HUDEP-2 (cell line): ENCODE results near the gene UBR1.
A peak's percentile ranks its signal among the peaks of the same experiment; 100 is the strongest.

ENCODE experiments used
- DNase-seq, 76 experiments: peaks; one replicate each; lab custom pipeline; 2025; ENCODE audit not compliant: unreplicated experiment in 76 of 76; lab: John Stamatoyannopoulos, UW

Gene UBR1

DNA sequence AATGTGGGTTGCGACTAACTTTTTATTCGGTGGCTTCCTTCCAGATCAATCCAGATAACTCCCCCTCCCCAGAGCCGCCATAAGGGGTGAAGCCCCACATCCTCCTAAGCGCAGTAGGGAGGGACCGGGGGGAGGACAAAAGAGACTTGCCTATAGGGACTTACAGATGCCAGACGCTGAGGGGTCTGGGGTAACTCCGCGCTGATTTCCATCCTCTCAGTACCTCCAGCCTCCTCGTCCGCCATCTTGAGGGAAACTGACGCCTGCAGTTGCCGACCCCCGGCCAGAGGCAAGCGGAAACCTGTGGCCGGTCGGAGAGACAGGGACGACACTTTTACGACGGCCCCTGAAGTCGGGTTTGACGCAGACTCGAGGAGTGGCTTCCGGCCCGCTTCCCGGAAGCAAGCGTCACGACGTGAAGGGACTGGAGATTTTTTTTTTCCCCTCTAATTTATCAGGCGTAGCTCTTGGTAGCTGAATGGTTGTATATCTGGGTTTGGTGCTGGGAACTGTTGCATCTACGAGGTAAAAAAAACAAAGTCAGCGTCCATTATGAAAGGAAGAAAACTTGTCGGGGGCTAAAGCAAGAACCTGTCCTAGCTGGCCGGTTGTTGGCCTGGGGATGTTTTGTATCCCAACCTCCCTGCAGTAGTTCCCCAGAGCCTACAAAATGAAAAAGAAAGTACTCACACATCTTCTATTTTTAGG lies at the start of gene UBR1:
Gene UBR1, minus strand, starts transcription at position 261 of the 708 bp plus-strand sequence. Its CDS starts 16 bp downstream, at position 245.
- DNase-seq: peak; percentile 12 to 88 (median 78)

DNA sequence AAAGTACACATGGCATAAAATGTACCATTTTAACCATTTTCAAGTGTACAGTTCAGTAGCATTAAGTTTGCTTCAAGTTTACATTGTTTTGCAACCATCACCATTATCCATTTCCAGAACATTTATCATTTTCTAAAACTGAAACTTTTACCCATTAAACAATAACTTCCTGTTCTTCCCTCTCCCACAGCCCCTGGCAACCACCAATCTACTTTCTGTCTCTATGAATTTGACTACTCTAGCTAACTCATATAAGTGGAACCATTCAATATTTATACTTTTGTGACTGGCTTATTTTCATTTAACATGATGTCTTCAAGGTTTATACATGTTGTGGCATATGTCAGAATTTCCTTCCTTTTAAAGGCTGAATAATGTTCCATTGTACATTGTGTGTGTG lies 47.4 kb upstream of the UBR1 start:
- DNase-seq: no peak

DNA sequence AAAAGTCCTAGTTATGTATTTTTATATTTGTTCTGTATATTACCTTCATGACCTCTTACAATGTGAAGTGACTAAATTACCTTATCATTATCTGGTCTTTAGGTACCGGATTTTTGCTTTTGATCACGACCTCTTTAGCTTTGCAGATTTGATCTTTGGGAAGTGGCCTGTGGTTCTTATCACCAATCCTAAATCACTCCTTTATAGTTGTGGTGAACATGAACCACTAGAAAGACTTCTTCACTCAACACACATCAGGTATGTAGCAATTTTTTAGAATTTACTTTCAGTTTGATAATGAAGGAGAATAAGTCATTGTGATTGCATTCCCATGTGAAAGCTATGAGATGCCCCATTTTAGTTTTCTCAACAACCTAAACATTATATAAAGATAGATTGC lies 45.9 kb upstream of the UBR1 start:
- no peak for DNase-seq

DNA sequence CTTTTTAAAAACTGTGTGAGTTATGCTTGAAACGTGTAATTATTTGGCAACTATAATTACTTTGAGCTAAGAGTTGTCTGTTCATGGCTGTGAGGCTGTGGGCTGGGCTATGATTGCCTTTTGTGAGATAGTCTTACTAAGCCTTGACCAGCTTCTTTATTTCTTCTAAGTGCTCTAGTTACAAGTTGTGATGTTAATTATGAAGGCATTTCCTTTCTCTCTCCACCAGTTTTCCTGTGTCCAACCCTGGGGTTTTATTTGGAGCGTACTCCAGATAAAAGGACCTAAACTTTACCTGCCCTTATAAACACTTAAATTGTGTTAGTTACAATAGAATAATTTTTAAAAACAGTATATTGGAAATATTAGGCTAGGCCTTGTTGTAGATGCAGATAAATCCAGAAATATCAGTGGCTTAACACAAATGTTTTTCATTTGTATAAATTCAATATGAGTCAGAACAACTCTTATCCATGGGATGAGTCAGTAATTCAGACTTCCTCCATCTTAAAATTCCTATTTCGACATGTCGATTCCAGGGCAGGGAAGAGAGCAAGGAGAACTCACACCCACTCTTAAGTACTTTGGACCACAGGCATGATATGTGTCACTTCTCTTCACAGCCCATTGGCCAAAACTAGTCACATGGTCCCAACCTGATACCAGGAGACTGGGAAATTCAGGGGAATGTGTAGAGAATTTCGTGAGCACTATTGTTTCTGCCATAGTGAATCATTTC lies 44.5 kb upstream of the UBR1 start:
- DNase-seq: no peak

DNA sequence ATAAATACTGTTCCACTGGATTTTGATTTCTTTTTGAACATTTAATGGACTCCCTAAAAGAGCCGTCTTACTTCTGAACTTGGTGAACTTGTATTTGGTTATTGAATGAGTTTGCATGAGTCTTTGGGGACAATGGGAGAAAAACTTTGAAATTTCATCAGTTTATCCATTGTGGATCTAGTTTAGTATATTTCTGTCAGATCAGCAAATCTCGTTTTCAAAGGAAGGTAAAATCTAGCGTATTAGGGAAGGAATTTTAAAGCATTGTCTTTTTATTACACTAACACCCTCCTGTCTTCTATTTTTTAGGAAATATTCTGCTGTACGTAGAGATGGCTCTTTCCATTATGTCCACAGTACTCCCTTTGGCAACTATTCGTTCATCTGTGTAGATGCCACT lies 40.3 kb upstream of the UBR1 start:
- no peak for DNase-seq

DNA sequence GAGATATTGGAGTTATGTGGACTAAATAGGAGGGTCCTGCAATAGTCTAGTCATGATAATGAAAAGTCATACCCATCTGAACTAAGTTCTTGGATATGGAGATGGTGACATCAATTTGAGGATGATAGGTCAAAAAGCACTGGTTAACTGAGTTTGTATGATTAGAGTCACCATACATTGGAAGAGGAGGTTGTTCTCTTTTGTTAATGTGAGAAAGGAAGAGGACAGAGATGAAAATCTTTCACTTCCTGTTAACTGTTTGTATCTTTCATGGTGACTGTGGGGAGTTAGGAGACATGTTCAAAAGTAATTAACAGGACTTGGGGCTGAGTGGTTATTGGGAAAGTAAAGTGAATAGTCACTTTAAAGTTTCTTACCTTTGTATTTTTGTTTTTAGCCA lies 38.7 kb upstream of the UBR1 start:
- no peak for DNase-seq

DNA sequence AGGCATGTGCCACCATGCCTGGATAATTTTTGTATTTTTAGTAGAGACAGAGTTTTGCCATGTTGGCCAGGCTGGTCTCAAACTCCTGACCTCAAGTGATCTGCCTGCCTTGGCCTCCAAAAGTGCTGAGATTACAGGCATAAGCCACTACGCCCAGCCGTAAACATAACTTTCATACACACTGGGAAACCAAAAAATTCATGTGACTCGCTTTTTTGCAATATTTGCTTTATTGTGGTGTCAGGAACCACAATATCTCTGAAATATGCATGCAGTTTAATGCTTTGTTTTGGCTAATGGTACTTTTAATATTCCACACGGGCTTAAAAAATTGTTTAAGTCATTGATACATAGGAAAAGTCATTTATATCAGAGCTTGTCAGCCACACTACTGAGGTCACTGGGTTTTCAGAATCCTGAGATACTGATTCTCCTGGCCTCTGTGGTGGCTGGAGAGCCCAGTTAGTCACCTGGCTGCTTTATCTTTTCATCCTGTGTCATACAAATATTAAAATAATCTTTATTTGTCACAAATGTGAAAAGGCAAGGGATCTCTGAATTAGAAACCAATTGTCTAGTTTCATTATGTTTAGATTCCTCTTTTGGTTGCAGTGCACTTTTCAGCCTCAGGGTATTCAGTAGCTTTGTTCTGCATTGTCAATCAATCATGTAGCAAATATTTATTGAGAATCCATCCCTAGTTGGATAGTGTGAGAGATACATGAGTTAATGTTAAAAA lies 37.5 kb upstream of the UBR1 start:
- no peak for DNase-seq

DNA sequence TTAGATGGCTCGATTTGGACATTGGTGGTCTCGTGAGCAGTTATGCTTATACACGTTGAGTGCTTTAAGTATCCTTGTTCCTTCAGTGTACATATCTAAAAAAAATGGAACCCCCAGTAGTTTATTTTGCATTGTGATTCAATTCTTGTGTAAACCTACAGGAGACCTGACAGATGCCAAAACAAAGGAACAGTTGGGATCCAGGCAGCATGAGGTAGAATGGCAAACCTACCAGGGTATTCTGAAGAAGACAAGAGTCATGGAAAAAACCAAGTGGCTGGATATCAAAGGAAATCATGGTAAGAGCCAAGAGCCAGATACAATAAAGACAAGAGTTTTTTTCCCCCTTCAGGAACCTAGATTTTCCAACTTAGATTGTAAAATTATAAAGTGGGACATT lies 29.5 kb upstream of the UBR1 start:
- no peak for DNase-seq

DNA sequence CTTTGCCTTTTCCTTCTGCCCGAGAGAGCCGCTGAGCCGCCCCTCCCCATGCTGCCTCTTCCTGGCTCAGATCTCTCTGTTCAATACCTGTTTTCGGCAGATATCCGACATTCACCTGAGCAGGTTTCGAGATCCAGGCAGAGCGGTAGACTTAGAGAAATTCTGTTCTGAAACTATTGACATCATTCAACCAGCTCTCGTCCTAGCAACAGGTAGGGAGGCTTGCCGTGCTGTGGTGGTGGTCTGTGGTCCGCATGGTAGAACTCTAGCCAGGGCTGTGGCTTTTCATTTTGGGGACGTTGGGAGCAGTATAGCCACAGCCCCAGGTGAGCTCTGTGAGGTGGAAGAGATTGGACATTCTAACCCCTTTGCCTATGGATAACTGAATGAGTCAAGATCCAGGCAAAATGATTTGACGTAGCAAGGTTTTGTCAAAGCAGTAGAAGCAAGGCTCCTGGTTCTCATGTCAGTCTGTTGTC lies 28.4 kb upstream of the UBR1 start:
- no peak for DNase-seq

DNA sequence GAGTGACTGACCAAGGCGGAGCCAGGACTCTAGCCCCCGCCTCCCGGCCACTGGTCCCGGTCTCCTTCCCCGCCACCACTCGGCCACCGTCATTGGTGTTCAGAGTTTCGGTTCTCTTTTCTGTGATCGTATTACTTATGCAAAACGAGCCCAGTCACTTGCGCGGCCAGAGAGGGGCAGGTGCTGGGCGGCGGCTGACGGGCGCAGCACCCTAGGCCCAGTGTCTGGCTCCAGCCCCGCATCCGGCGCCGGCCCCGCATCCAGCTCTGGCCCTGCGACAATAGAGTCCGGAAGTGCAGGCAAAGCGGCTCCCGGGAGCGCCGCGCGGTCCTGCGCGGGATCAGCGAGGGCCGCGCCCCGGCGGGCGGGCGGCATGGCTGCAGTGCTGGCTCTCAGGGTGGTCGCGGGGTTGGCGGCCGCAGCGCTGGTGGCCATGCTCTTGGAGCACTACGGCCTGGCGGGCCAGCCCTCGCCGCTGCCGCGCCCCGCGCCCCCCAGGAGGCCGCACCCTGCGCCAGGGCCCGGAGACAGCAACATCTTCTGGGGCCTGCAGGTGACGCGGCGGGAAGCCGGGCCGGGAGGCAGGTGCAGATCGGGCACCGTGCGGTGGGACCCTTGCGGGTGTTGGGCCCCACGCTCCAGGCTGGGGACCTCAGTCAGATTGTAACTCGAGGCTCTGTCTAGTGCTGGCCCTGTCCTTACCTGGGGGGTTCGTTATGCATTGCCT lies 27.8 kb upstream of the UBR1 start, which contains the start of gene TMEM62:
Gene TMEM62, plus strand, starts transcription at position 157 of the 727 bp plus-strand sequence. Its CDS starts 217 bp downstream, at position 374.
- DNase-seq: peak in 68 of 76 experiments; percentile 6 to 76 (median 50)

DNA sequence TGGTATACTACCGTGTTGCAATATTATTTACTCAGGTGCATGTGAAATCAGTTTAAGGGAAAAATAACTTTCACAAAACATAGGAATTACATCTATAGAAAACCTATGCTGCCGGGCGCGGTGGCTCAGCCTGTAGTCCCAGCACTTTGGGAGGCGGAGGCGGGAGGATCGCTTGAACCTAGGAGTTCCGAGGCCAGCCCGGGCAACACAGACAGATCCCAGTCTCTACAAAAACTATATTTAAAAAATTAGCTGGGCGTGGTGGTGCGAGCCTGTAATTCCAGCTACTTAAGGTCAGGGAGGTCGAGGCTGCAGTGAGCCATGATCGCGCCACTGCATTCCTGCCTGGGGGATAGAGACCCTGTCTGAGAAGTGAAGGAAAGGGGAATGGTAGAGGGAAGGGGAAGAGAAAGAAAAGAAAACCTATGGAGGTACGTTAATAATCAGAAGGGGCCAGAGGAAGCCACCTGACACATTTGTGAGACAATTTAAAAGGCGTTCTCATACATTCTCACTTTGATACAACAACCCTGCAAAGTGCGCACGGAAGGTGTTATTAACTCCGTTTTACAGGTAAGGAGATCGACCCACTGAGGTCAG lies 27.1 kb upstream of the UBR1 start:
- DNase-seq: peak in 2 of 76 experiments; percentile 20 to 30

DNA sequence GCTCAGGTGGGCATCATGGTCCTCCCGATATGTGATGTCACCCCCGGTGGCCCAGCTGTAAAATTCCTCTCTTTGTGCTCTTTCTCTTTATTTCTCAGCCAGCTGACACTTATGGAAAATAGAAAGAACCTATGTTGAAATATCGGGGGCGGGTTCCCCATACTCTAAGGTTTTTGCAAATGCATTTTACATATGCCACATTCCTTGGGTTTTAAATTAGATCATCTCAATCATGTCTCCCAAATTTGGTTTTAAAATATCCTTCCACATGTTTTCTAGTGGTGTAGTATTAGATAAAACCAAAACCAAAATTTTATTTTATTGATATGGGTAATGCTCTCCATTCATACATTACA lies 23.1 kb upstream of the UBR1 start:
- no peak for DNase-seq

DNA sequence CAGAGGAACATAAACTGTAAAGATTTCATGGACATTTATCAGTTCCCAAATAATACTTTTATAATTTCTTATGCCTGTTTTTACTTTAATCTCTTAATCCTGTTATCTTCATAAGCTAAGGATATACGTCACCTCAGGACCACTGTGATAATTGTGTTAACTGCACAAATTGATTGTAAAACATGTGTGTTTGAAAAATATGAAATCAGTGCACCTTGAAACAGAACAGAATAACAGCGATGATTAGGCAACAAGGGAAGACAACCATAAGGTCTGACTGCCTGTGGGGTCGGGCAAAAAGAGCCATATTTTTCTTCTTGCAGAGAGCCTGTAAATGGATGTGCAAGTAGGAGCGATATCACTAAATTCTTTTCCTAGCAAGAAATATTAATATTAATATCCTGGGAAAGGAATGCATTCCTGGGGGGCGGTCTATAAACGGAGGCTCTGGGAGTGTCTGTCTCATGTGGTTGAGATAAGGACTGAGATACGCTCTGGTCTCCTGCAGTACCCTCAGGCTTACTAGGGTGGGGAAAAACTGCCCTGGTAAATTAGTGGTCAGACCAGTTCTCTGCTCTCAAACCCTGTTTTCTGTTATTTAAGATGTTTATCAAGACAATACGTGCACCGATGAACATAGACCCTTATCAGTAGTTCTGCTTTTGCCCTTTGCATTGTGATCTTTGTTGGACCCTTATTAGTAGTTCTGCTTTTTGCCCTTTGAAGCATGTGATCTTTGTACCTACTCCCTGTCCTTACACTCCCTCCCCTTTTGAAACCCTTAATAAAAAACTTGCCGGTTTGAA lies 22.5 kb upstream of the UBR1 start:
- DNase-seq: peak in 1 of 76 experiments; percentile 14

DNA sequence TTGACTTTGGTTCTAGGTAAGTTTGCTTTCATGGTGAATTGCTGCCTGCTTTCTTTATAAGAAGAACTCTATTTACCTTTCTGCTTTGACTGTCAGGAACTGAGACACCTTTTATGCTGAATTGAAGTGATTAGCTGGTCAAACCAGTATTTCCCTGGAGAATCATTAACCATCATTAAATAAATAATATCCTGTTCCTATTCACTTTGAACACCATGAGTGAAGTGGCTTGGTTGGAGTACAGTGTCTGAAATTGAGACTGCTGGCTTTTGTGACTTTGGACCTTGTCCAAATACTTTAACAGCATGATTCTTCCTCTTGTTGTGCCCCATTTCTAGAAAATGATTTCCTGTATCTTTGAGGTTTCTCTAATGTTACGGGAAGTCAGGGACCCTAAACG lies 21.9 kb upstream of the UBR1 start:
- no peak for DNase-seq

DNA sequence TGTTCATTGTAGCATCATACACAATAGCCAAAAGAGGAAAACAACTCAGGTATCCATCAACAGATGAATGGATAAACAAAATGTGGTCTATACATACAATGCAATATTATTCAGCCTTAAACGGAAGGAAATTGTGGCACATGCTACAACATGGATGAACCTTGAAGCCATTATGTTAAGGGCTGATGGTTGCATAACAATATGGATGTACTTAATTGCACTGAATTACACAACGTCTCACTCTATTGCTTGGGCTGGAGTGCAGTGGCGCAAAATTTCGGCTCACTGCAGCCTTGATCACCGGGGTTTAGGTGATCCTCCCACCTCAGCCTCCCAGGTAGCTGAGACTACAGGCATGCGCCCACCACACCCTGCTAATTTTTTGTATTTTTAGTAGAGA lies 20.5 kb upstream of the UBR1 start:
- DNase-seq: no peak

DNA sequence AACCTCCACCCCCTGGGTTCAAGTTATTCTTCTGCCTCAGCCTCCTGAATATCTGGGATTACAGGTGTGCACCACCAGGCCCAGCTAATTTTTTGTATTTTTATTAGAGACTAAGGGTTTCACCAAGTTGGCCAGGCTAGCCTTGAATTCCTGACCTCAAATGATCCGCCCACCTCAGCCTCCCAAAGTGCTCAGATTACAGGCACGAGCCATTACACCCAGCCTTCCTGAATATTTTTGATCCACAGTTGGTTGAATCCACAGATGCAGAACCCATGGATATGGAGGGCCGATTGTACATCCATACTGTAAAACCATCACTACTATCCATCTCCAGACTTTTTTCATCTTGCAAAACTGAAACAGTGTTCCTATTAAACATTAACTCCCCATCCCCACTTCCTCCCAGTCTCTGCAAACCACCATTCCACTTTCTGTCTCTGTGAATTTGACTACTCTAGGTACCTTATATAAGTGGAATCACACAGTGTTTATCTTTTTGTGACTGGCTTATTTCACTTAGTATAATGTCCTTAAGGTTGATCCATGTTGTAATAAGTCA lies 19.3 kb upstream of the UBR1 start:
- no peak for DNase-seq

DNA sequence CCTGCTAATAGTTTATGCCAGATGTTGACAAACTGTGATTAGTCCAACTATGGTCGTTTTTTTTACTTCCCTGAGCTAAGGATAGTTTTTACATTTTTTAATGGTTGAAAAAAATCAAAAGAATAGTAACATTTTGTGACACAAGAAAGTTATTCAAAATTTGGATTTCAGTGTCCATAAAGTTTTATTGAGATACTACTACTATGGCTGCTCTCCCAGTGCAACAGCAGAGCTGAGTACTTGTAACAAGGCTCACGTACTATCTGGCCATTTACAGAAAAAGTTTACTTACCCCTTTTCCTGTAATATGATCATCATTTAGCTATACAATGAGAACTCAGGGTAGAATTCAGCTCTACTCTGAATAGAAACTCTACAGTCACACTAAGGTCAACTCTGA lies 16.0 kb upstream of the UBR1 start:
- no peak for DNase-seq

DNA sequence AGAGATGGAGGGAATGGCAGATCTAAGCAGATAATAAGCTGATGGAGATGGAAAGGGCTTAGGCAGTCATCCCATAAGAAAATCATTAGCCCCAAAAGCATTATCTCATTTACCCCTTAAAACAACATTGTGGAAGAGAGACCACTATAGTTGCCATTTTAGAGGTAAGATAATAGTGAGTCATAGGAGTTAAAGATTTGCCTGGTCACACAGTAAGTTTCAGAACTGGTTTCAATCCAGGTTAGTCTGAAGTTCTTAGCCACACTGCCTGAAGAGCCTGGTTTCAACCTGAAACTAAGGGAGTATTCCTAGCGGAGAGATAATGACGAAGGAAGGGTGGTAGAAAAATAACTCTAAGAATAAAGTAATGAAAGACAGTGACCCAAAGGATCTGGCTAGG lies 13.0 kb upstream of the UBR1 start:
- DNase-seq: no peak

DNA sequence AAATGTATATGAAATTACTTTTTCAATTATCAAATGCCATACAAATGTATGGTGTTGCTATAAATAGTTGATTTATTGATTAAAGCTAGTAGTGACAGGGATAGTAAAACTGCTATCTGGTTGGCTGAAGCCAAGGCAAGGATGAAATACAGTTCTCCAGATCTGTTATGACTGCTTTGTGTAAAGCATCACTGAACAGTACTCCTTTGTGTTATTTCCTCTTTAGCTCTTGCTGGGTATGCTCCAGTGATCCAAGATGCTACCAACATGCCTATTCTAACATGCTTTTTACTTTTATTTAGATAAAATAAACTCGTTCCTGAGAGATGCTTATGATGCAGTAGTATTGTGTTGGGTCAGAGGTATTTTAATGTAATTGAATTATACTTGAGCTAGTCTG lies 12.4 kb upstream of the UBR1 start:
- no peak for DNase-seq
